Activated T-helper 1 cell treated with anti-CD3 and anti-CD28 coated beads, Interleukin-12 subunit alpha, Interleukin-12 subunit beta, Interleukin-2, Interleukin-4 antibody, amounts not matched to agents 30 ng/mL and 10 ng/mL and 1 ng/mL, durations not matched to agents 14 hours and 24 hours and 36 hours (primary cell): ENCODE results near the gene CSH1. TPM values are rescaled to one million over a fixed set of nuclear protein-coding genes. Genes with fewer than 3 reads are reported as not detected.
"Not testable (repeated sequence)": the region's sequence is repeated elsewhere in the genome, so short reads cannot be mapped to it uniquely, and the experiment has no call there.

Experiments
- DNase-seq: peaks from one replicate; pipeline ENCODE4 v3.0.0; 2021; ENCODE audit warnings: low spot score
- H3K27ac Mint-ChIP-seq: one replicate; pipeline ENCODE4 v1.8.0; 2021; ENCODE audit warnings: mild to moderate bottlenecking, mixed read lengths
- H3K27me3 Mint-ChIP-seq: one replicate; pipeline ENCODE4 v1.8.0; 2022; ENCODE audit warnings: mild to moderate bottlenecking, moderate library complexity, mixed read lengths; ENCODE audit not compliant: insufficient read depth
- H3K36me3 Mint-ChIP-seq: one replicate; pipeline ENCODE4 v1.8.0; 2021; ENCODE audit warnings: low read depth, mixed read lengths
- H3K4me1 Mint-ChIP-seq: one replicate; pipeline ENCODE4 v1.8.0; 2021; ENCODE audit warnings: low read depth, mixed read lengths
- H3K4me3 Mint-ChIP-seq: one replicate; pipeline ENCODE4 v1.8.0; 2021; ENCODE audit warnings: mild to moderate bottlenecking, moderate library complexity, mixed read lengths
- H3K9me3 Mint-ChIP-seq: one replicate; pipeline ENCODE4 v1.8.0; 2021; ENCODE audit warnings: mixed read lengths
- intact Hi-C: fragments of 100-400 bp; cut with micrococcal nuclease; formaldehyde crosslinking; loops from one replicate; pipeline ENCODE4 v1.15.1; 2024
- total RNA-seq: library from RNA; stranded (reverse); gene quantifications from 2 replicates; pipeline ENCODE4 v1.2.3, GENCODE V29; 2022

Gene CSH1
- total RNA-seq, 1 donor from 2014 or later: not detected

DNA sequence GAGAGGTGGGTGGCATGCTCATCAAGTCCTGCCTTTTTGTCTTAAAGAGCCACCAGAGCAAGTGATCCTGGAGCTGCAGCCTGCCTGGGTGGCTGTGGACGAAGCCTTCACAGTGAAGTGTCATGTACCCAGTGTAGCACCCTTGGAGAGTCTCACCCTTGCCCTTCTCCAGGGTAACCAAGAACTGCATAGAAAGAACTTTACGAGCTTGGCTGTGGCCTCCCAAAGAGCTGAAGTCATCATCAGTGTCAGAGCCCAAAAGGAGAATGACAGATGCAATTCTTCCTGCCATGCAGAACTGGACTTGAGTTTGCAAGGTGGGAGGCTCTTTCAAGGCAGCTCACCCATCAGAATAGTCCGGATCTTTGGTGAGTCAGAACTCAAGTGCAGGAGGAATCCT is 37.1 kb downstream of the CSH1 start:
- H3K36me3 Mint-ChIP-seq: no peaks in the 10 kb centered on the region
- H3K4me3 Mint-ChIP-seq: no peak overlapping the region
- peaks cover 31% of the 10 kb centered on the region for H3K27me3 Mint-ChIP-seq
- H3K27ac Mint-ChIP-seq: no peak overlapping the region
- no peak for DNase-seq
- no peaks in the 10 kb centered on the region for H3K9me3 Mint-ChIP-seq
- intact Hi-C loops: no loop called here
- H3K4me1 Mint-ChIP-seq: no peaks in the 10 kb centered on the region

- H3K9me3 Mint-ChIP-seq, H3K27ac Mint-ChIP-seq, H3K4me1 Mint-ChIP-seq, intact Hi-C loops, H3K4me3 Mint-ChIP-seq, H3K36me3 Mint-ChIP-seq, DNase-seq: not testable (repeated sequence)
- H3K27me3 Mint-ChIP-seq: peaks cover 39% of the 10 kb centered on the region
These were observed 39.9 kb downstream of the CSH1 start for GRCh38 chr17:63856425-63856824.

GRCh38 chr17:63855185-63855584 is 41.2 kb downstream of the CSH1 start:
- Mint-ChIP-seq H3K4me1 (no peaks in the 10 kb centered on the region), H3K27me3 (peaks cover 35% of the 10 kb centered on the region), H3K9me3 (no peaks in the 10 kb centered on the region), H3K4me3 (no peak overlapping the region), H3K36me3 (no peaks in the 10 kb centered on the region), H3K27ac (no peak overlapping the region)
- DNase-seq: no peak
- intact Hi-C loops: no loop called here

GRCh38 chr17:63854709-63855108 is 41.7 kb downstream of the CSH1 start:
- Mint-ChIP-seq H3K27me3 (peaks cover 32% of the 10 kb centered on the region), H3K36me3 (no peaks in the 10 kb centered on the region), H3K9me3 (no peaks in the 10 kb centered on the region), H3K4me3 (no peak overlapping the region), H3K27ac (no peak overlapping the region), H3K4me1 (peaks cover 2% of the 10 kb centered on the region)
- intact Hi-C loops: no loop called here
- DNase-seq: no peak

DNA sequence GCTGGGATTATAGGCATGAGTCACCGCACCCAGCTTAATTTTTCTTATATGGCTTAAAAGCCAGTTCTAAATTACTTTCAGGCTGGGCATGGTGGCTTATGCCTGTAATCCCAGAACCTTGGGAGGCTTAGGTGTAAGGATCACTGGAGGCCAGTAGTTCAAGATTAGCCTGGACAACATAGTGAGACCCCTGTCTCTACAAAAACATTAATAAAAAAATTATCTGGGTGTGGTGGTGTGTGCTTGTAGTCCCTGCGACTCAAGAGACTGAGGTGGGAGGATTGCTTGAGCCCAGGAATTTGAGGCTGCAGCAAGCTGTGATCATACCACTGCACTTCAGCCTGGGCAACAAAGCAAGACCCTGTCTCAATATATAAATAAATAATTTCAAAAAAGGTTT is 43.1 kb downstream of the CSH1 start:
- H3K27me3 Mint-ChIP-seq: peaks cover 32% of the 10 kb centered on the region
- intact Hi-C loops: no loop called here
- DNase-seq: no peak
- H3K4me3 Mint-ChIP-seq: no peak overlapping the region
- peaks cover under 1% of the 10 kb centered on the region for H3K9me3 Mint-ChIP-seq
- H3K27ac Mint-ChIP-seq: no peak overlapping the region
- peaks cover 11% of the 10 kb centered on the region for H3K4me1 Mint-ChIP-seq
- H3K36me3 Mint-ChIP-seq: peaks cover 2% of the 10 kb centered on the region

DNA sequence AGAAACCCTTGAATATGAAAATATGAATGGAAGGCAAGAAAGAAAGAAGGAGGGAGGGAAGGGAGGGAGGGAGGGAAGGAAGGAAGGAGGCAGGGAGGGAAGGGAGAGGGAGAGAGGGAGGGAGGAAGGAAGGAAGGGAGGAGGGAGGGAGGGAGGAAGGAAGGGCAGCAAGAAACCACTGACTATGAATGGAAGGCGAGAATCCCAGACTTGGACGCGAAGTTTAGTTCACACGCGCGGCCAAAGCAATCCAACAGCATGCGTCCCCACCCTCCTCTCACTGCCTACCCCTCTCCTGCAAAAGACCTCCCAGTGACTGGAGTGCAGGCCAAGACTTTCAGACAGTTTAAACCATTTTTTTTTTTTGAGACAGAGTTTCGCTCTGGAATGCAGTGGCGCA is 46.0 kb downstream of the CSH1 start:
- Mint-ChIP-seq H3K4me1 (peaks cover 27% of the 10 kb centered on the region), H3K4me3 (no peak overlapping the region), H3K27me3 (peaks cover 26% of the 10 kb centered on the region), H3K27ac (no peak overlapping the region), H3K9me3 (peaks cover 6% of the 10 kb centered on the region), H3K36me3 (peaks cover 2% of the 10 kb centered on the region)
- intact Hi-C loops: no loop called here
- DNase-seq: no peak

DNA sequence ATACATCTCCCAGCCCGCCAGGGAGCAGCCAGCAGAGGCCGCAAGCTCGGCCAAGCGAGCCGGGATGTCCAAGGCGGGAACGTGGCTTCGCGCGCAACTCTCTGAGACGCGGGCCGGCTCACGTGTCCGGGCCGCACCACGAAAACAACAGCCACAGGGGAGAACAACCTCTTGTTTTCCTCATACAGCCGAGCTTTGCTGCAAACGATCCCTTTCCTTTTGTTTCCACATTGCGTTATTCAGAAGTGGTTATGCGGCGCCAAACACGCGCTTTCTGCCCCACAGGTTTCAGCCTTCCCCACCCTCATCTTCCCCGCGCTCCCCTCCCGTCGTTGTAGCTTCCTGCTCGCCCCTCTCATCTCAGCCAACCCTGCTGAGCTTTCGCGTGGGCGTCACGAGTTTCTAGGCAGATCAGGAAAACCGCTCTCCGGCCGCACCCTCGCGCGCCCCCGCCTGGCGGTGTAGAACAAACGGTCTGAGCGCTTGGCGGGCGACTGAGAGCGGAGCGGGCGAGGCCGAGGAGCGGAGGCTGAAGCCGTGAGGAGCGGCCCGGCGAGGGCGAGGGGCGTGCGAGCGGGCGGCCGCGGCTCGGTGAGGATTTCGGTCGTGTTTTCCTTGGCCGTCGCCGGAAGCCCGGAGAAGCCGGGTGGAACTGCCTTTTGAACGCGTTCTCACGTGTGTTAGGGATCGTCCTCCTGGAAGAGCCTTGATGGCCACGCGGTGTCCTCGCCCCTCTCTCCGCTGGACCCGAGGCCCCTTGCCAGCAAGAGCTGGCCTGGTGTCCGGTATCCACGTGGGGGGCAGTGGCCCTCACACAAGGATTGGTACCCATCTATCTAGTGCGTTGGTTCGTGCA is 47.3 kb downstream of the CSH1 start:
- peak; percentile 94 for DNase-seq
- Mint-ChIP-seq H3K4me1 (peaks cover 27% of the 10 kb centered on the region), H3K27me3 (peaks cover 13% of the 10 kb centered on the region), H3K4me3 (peak overlapping the region; percentile 80), H3K27ac (peak overlapping the region; percentile 97), H3K36me3 (peaks cover 2% of the 10 kb centered on the region), H3K9me3 (peaks cover 6% of the 10 kb centered on the region)
- intact Hi-C loops: no loop called here

DNA sequence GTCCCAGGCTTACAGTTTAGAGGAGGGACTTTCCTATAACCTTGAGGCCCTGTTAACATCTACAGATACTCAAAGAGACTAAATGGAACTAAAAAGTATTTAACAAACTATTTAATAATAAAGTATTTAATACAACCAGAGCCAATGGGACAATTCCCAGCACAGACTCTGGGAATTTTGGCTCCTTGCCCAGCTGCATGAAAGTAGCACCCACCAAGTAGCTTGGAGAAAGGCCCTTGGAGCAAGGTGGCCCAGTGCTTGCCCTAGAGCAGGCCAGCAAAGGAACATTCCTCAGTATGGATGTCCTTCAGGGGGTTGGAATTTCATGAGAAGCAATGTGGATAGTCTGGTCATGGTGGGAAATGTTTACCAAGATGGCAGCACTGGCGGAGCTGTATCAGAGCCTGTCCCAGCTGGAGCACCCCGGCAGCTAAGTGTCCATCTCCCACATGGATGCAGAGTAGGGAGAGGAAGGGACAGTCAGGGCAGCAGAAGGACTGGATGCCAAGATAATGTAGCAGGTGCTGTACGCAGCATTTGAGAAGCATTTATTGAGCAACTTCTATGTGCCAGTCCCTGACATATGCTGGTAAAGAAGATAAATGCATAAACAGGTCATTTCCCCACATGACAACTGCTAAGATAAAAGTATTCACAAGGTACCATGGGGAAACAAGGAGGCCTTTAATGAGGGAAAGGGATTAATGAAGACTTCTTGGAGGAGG is 48.7 kb downstream of the CSH1 start:
- H3K27me3 Mint-ChIP-seq: peaks cover 8% of the 10 kb centered on the region
- no peak for DNase-seq
- H3K4me3 Mint-ChIP-seq: peak overlapping the region; percentile 61
- peaks cover 32% of the 10 kb centered on the region for H3K4me1 Mint-ChIP-seq
- H3K36me3 Mint-ChIP-seq: peaks cover 2% of the 10 kb centered on the region
- peak overlapping the region; percentile 45 for H3K27ac Mint-ChIP-seq
- intact Hi-C loops: no loop called here
- peaks cover 6% of the 10 kb centered on the region for H3K9me3 Mint-ChIP-seq

GRCh38 chr17:63845509-63845908 is 50.9 kb downstream of the CSH1 start:
- H3K9me3 Mint-ChIP-seq: peaks cover 6% of the 10 kb centered on the region
- peak overlapping the region; percentile 24 for H3K27ac Mint-ChIP-seq
- no peak overlapping the region for H3K4me3 Mint-ChIP-seq
- intact Hi-C loops: no loop called here
- no peak for DNase-seq
- H3K36me3 Mint-ChIP-seq: peaks cover 8% of the 10 kb centered on the region
- peaks cover 45% of the 10 kb centered on the region for H3K4me1 Mint-ChIP-seq
- H3K27me3 Mint-ChIP-seq: no peaks in the 10 kb centered on the region

Other genes with a start within 250 kb of the CSH1 start
- 228 and 233 TPM in 2 replicates for gene LIMD2, start 196.4 kb downstream of the CSH1 start, total RNA-seq
- 59.1 and 59.4 TPM in 2 replicates for gene STRADA, start 154.8 kb downstream of the CSH1 start, total RNA-seq
- 74.8 and 79.2 TPM in 2 replicates for gene CCDC47, start 123.0 kb downstream of the CSH1 start, total RNA-seq
- gene DDX42, start 122.4 kb downstream of the CSH1 start, total RNA-seq: 147 and 149 TPM in 2 replicates
- 185 and 195 TPM in 2 replicates for gene PSMC5, start 69.1 kb downstream of the CSH1 start, total RNA-seq
- gene FTSJ3, start 68.9 kb downstream of the CSH1 start, total RNA-seq: 95.6 and 100 TPM in 2 replicates
- gene SMARCD2, start 53.9 kb downstream of the CSH1 start, total RNA-seq: 116 TPM in 2 replicates
- not detected in 2 replicates for gene CSH2, start 22.9 kb downstream of the CSH1 start, total RNA-seq
- gene GH2, start 14.6 kb downstream of the CSH1 start, total RNA-seq: not detected in 2 replicates
- not detected in 2 replicates for gene CSHL1, start 14.7 kb upstream of the CSH1 start, total RNA-seq
- gene GH1, start 22.3 kb upstream of the CSH1 start, total RNA-seq: not detected in 2 replicates
- gene CD79B, start 35.8 kb upstream of the CSH1 start, total RNA-seq: 28.9 and 31.8 TPM in 2 replicates
- gene SCN4A, start 76.3 kb upstream of the CSH1 start, total RNA-seq: 0.13 and 0.22 TPM in 2 replicates
- gene PRR29, start 101.8 kb upstream of the CSH1 start, total RNA-seq: 0.44 and 0.91 TPM in 2 replicates
- 58.3 and 62.1 TPM in 2 replicates for gene ICAM2, start 124.1 kb upstream of the CSH1 start, total RNA-seq
- 90.0 and 91.6 TPM in 2 replicates for gene ERN1, start 233.6 kb upstream of the CSH1 start, total RNA-seq